Measurements from ENCODE around the gene CETN1.

DNA sequence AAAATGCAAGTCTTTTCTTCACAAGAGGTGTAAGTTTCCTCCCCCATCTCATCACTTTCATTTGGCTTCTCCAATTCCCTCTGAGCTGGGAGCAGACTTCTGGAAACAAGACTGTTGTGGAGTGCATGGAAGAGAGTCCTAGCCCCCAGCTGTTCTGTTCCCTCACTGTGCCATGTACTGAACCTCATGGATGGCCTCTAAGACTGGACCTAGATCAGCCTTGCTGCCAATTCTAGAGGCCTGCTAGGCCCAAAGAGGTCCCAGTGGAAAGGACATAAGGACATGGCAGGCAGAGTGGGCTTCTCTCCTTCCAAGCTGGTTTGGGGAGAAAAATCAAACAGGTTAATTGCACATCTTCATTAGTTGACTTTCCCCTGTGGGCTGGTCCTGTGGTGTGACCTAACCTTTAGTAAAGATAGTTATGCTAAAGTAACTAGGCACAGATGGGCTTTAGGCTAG lies 7.3 kb upstream of the CETN1 start:
- TF ChIP-seq SIN3A (IDR thresholded peaks at IDR 0.05; ENCODE audit: borderline replicate concordance, insufficient read depth, low read length) (no peak), TAF1 (IDR thresholded peaks at IDR 0.05; ENCODE audit: borderline replicate concordance, insufficient read depth, low read length) (no peak)
- TF ChIP-seq, protein P1, sequence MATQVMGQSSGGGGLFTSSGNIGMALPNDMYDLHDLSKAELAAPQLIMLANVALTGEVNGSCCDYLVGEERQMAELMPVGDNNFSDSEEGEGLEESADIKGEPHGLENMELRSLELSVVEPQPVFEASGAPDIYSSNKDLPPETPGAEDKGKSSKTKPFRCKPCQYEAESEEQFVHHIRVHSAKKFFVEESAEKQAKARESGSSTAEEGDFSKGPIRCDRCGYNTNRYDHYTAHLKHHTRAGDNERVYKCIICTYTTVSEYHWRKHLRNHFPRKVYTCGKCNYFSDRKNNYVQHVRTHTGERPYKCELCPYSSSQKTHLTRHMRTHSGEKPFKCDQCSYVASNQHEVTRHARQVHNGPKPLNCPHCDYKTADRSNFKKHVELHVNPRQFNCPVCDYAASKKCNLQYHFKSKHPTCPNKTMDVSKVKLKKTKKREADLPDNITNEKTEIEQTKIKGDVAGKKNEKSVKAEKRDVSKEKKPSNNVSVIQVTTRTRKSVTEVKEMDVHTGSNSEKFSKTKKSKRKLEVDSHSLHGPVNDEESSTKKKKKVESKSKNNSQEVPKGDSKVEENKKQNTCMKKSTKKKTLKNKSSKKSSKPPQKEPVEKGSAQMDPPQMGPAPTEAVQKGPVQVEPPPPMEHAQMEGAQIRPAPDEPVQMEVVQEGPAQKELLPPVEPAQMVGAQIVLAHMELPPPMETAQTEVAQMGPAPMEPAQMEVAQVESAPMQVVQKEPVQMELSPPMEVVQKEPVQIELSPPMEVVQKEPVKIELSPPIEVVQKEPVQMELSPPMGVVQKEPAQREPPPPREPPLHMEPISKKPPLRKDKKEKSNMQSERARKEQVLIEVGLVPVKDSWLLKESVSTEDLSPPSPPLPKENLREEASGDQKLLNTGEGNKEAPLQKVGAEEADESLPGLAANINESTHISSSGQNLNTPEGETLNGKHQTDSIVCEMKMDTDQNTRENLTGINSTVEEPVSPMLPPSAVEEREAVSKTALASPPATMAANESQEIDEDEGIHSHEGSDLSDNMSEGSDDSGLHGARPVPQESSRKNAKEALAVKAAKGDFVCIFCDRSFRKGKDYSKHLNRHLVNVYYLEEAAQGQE (IDR thresholded peaks at IDR 0.05; ENCODE audit: insufficient read depth in 1 of 2, low read depth in 2 of 2, low read length in 2 of 2): no peak

Measured in PFSK-1 (cell line).